HepG2 (cell line): ENCODE data around the gene NDC80. TPM values are rescaled to one million over a fixed set of nuclear protein-coding genes. Genes with fewer than 3 reads are reported as not detected.

Experiments used
- ATAC-seq: fragments of 200-7000 bp; cut with Tn5 transposase; 3 replicates; pipeline ENCODE4 v1.9.1; 2020; ENCODE audit warnings: mild to moderate bottlenecking, moderate library complexity
- BruUV-seq: library from RNA; stranded (reverse); fragments of 400-500 nt; replicated peaks from 2 replicates; lab custom pipeline; 2021; lab: Mats Ljungman, UMichigan
- CTCF ChIA-PET: fragments of 300-600 bp; formaldehyde crosslinking; extraction: SDS; loops from one replicate; lab custom pipeline; 2021; ENCODE audit warnings: low total read pairs, inconsistent platforms, low intra/inter-chr PET ratio; lab: Yijun Ruan, JAX
- POLR2A ChIA-PET: fragments of 350-600 bp; sonication (Branson Sonifier 250); formaldehyde crosslinking; loops from one replicate; lab custom pipeline; 2020; ENCODE audit warnings: antibody characterized with exemption, inconsistent platforms; lab: Yijun Ruan, JAX
- DNase-seq: peaks from one replicate; pipeline ENCODE4 v3.0.0-alpha.2; 2015; ENCODE audit warnings: low spot score
- FAIRE-seq: peaks from 3 replicates; lab custom pipeline; 2011; peaks lifted over from hg19 to GRCh38; lab: Jason Lieb, UNC
- H2AFZ ChIP-seq: one replicate; pipeline ENCODE4 v1.6.1; 2011; ENCODE audit warnings: low read length, inconsistent platforms
- H3K27ac ChIP-seq: fragments of 300-600 bp; 3 replicates; pipeline ENCODE4 v1.8.0; 2011; ENCODE audit warnings: mixed run types, mild to moderate bottlenecking, mixed read lengths, low read length, inconsistent platforms; ENCODE audit not compliant: insufficient read depth; ENCODE audit errors: extremely low read length
- H3K27me3 ChIP-seq, 2 experiments: fragments of 200-600 bp in 1 of 2; 2 replicates in 1 of 2; 3 replicates in 1 of 2; pipeline versions ENCODE4 v1.6.0 to v1.8.0; 2011; ENCODE audit warnings: low read length in 2 of 2, mild to moderate bottlenecking in 2 of 2, moderate library complexity in 2 of 2, inconsistent platforms in 1 of 2; ENCODE audit not compliant: insufficient read depth in 2 of 2, control insufficient read depth in 1 of 2
- H3K36me3 ChIP-seq, 2 experiments: fragments of 200-600 bp in 1 of 2; replicated peaks in 1 of 2; 2 replicates in 1 of 2; 3 replicates in 1 of 2; pipeline versions ENCODE4 v1.5.1 to v1.8.0; 2011; ENCODE audit warnings: low read length in 2 of 2, inconsistent platforms in 1 of 2; ENCODE audit not compliant: insufficient read depth in 2 of 2, control insufficient read depth in 1 of 2
- H3K4me1 ChIP-seq: 2 replicates; pipeline ENCODE4 v1.5.1; 2012; ENCODE audit warnings: low read length, inconsistent platforms; ENCODE audit not compliant: insufficient read depth
- H3K4me2 ChIP-seq: 2 replicates; pipeline ENCODE4 v1.6.0; 2011; ENCODE audit warnings: low read depth, low read length, inconsistent platforms
- H3K4me3 ChIP-seq, 3 experiments: fragments of 200-600 bp in 1 of 3; sonication (generic), shearing (Covaris generic) in 1 of 3; replicated peaks in 1 of 3; 2 replicates each; pipeline ENCODE4 v1.5.1; 2011 to 2016; ENCODE audit warnings: low read length in 3 of 3, inconsistent platforms in 2 of 3, low read depth in 2 of 3, mild to moderate bottlenecking in 2 of 3, control low read depth in 1 of 3, mixed read lengths in 1 of 3; ENCODE audit not compliant: insufficient read depth in 1 of 3
- H3K79me2 ChIP-seq: one replicate; pipeline ENCODE4 v1.6.1; 2011; ENCODE audit warnings: low read length, inconsistent platforms; ENCODE audit not compliant: insufficient read depth
- H3K9ac ChIP-seq: 2 replicates; pipeline ENCODE4 v1.6.0; 2011; ENCODE audit warnings: mild to moderate bottlenecking, low read depth, low read length, inconsistent platforms; ENCODE audit not compliant: insufficient read depth
- H3K9me3 ChIP-seq: 2 replicates; pipeline ENCODE4 v1.5.1; 2012; ENCODE audit warnings: mild to moderate bottlenecking, low read length
- H4K20me1 ChIP-seq: 2 replicates; pipeline ENCODE4 v1.6.0; 2011; ENCODE audit warnings: inconsistent platforms, mild to moderate bottlenecking, low read length, moderate library complexity; ENCODE audit not compliant: insufficient read depth
- HDAC1 ChIP-seq: sonication (generic); formaldehyde crosslinking; IDR thresholded peaks from 2 replicates; pipeline ENCODE4 v1.5.1; 2020; ENCODE audit warnings: mild to moderate bottlenecking, missing genetic modification reagents
- HOXA7 ChIP-seq: sonication (generic); formaldehyde crosslinking; IDR thresholded peaks from 2 replicates; pipeline ENCODE4 v1.8.1; 2022; ENCODE audit warnings: mild to moderate bottlenecking, missing genetic modification reagents, moderate library complexity
- KAT7 ChIP-seq: IDR thresholded peaks from 2 replicates; pipeline ENCODE4 v1.6.1; 2018; ENCODE audit warnings: borderline replicate concordance, missing compliant biosample characterization
- MXD1 ChIP-seq: sonication (generic); formaldehyde crosslinking; IDR thresholded peaks from 2 replicates; pipeline ENCODE4 v1.4.0; 2020; ENCODE audit warnings: mild to moderate bottlenecking, missing genetic modification reagents
- NR2F6 ChIP-seq, 2 experiments: IDR thresholded peaks; 2 replicates each; pipeline ENCODE4 v1.6.1; 2016; ENCODE audit warnings: antibody characterized with exemption in 1 of 2, mild to moderate bottlenecking in 1 of 2
- SKI ChIP-seq: fragments of 450-650 bp; IDR thresholded peaks from one replicate; pipeline ENCODE4 v1.6.1; 2018; ENCODE audit warnings: mild to moderate bottlenecking; ENCODE audit not compliant: partially characterized antibody
- SMAD3 ChIP-seq: sonication (generic); formaldehyde crosslinking; IDR thresholded peaks from 2 replicates; pipeline ENCODE4 v1.4.0; 2020; ENCODE audit warnings: missing genetic modification reagents
- TARDBP ChIP-seq: sonication (generic); formaldehyde crosslinking; IDR thresholded peaks from 2 replicates; pipeline ENCODE4 v1.8.0; 2022; ENCODE audit warnings: mild to moderate bottlenecking, missing genetic modification reagents
- ZNF24 ChIP-seq: fragments of 450-650 bp; IDR thresholded peaks from 2 replicates; pipeline ENCODE4 v1.6.1; 2017; ENCODE audit warnings: antibody characterized with exemption, mild to moderate bottlenecking
- ZNF563 ChIP-seq: sonication (generic); formaldehyde crosslinking; IDR thresholded peaks from 2 replicates; pipeline ENCODE4 v1.8.0; 2022; ENCODE audit warnings: mild to moderate bottlenecking, moderate library complexity, missing genetic modification reagents
- ZNF670 ChIP-seq: sonication (generic); formaldehyde crosslinking; IDR thresholded peaks from 2 replicates; pipeline ENCODE4 v1.8.0; 2022; ENCODE audit warnings: mild to moderate bottlenecking, missing genetic modification reagents, borderline replicate concordance
- ZNF83 ChIP-seq: sonication (generic); formaldehyde crosslinking; IDR thresholded peaks from 2 replicates; pipeline ENCODE4 v1.4.0; 2020; ENCODE audit warnings: missing genetic modification reagents, mild to moderate bottlenecking, borderline replicate concordance
- WGBS: methylation state at CpG from one replicate; pipeline ENCODE4 v1.1.6; 2017; ENCODE audit warnings: low lambda C conversion rate; 5-methylcytosine and 5-hydroxymethylcytosine counted together
- in situ Hi-C: cut with HindIII; loops from 2 replicates; pipeline ENCODE4 v1.10.0; 2017; ENCODE audit warnings: low pct_unique_long_range_greater_than_20kb; ENCODE audit not compliant: extremely low pct_ligation_motif_present
- intact Hi-C: fragments of 100-400 bp; cut with micrococcal nuclease; formaldehyde crosslinking; loops from one replicate; pipeline ENCODE4 v1.10.0; 2022; ENCODE audit not compliant: unreplicated experiment
- polyA plus RNA-seq, 8 experiments: library from polyadenylated mRNA; depleted of rRNA in 3 of 8; stranded (reverse) in 7 of 8; unstranded in 1 of 8; fragments of >200 nt; fragmentation: Illumina TruSeq in 4 of 8; extraction: Trizol in 4 of 8; gene quantifications; 2 replicates each; pipeline versions ENCODE4 v1.2.1 to v1.2.3, GENCODE V29; 2011 to 2016; ENCODE audit warnings: low read depth in 4 of 8, missing spikeins in 1 of 8, mixed read lengths in 1 of 8; ENCODE audit not compliant: insufficient read depth in 1 of 8
- total RNA-seq, 5 experiments: library from RNA; depleted of rRNA; stranded (reverse); fragments of >200 nt; fragmentation: Illumina TruSeq; extraction: Trizol; gene quantifications; 2 replicates each; pipeline ENCODE4 v1.2.3, GENCODE V29; 2016; ENCODE audit warnings: low read depth in 1 of 5
- TF ChIP-seq, protein P1 (sequence below): sonication (generic); formaldehyde crosslinking; IDR thresholded peaks from 2 replicates; pipeline ENCODE4 v1.9.0; 2022; ENCODE audit warnings: low read depth, missing genetic modification reagents
- TF ChIP-seq, protein P2 (sequence below): sonication (generic); formaldehyde crosslinking; IDR thresholded peaks from 2 replicates; pipeline ENCODE4 v1.4.0; 2020; ENCODE audit warnings: missing genetic modification reagents

NDC80 gene
- total and polyA plus RNA-seq, 2 of the 13 experiments (the other 11 are each of a cell fraction or from before 2014, with no cell fraction given): 9.6 to 33.0 TPM

- in situ Hi-C loops (no loop called here), intact Hi-C loops (no loop called here)
- DNase-seq: no peak
- Histone ChIP-seq H3K4me3 (no peak overlapping the region), H3K9ac (no peak overlapping the region), H4K20me1 (no peaks in the 10 kb centered on the region), H3K9me3 (no peaks in the 10 kb centered on the region), H3K4me1 (no peaks in the 10 kb centered on the region), H2AFZ (no peak overlapping the region), H3K79me2 (no peaks in the 10 kb centered on the region), H3K4me2 (no peak overlapping the region), H3K27ac (no peak overlapping the region), H3K27me3 (no peaks in the 10 kb centered on the region), H3K36me3 (peaks cover 2 to 14% of the 10 kb centered on the region in 2 experiments; a peak in 3 of 5 replicates)
- CTCF ChIA-PET: no interaction called here
- POLR2A ChIA-PET: no interaction called here
- no TSS peak for BruUV-seq
- 86% methylated on average over 4 of the region's 4 CpGs for WGBS
- no peak for ATAC-seq
- no peak for TF ChIP-seq NR2F6 (IDR thresholded peaks at IDR 0.05)
- TF ChIP-seq NR2F6 (CRISPR knock-in tag; IDR thresholded peaks at IDR 0.05): no peak
- TF ChIP-seq ZNF83 (CRISPR knock-in tag): no peak
- no peak for TF ChIP-seq ZNF563 (CRISPR knock-in tag)
- TF ChIP-seq, protein P1, sequence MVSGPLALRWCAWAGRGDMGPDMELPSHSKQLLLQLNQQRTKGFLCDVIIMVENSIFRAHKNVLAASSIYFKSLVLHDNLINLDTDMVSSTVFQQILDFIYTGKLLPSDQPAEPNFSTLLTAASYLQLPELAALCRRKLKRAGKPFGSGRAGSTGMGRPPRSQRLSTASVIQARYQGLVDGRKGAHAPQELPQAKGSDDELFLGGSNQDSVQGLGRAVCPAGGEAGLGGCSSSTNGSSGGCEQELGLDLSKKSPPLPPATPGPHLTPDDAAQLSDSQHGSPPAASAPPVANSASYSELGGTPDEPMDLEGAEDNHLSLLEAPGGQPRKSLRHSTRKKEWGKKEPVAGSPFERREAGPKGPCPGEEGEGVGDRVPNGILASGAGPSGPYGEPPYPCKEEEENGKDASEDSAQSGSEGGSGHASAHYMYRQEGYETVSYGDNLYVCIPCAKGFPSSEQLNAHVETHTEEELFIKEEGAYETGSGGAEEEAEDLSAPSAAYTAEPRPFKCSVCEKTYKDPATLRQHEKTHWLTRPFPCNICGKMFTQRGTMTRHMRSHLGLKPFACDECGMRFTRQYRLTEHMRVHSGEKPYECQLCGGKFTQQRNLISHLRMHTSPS: no peak
- TF ChIP-seq SMAD3 (CRISPR knock-in tag): no peak
- no peak for TF ChIP-seq HDAC1
- TF ChIP-seq HOXA7 (CRISPR knock-in tag): no peak
- no peak for TF ChIP-seq ZNF670 (CRISPR knock-in tag)
- TF ChIP-seq MXD1: no peak
- no peak for TF ChIP-seq KAT7 (CRISPR knock-in tag)
- no peak for TF ChIP-seq SKI
- no peak for TF ChIP-seq TARDBP (CRISPR knock-in tag)
- TF ChIP-seq, protein P2, sequence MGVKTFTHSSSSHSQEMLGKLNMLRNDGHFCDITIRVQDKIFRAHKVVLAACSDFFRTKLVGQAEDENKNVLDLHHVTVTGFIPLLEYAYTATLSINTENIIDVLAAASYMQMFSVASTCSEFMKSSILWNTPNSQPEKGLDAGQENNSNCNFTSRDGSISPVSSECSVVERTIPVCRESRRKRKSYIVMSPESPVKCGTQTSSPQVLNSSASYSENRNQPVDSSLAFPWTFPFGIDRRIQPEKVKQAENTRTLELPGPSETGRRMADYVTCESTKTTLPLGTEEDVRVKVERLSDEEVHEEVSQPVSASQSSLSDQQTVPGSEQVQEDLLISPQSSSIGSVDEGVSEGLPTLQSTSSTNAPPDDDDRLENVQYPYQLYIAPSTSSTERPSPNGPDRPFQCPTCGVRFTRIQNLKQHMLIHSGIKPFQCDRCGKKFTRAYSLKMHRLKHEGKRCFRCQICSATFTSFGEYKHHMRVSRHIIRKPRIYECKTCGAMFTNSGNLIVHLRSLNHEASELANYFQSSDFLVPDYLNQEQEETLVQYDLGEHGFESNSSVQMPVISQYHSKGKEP (CRISPR knock-in tag): no peak
- no peak for TF ChIP-seq ZNF24
- no peak for FAIRE-seq
Measured at GRCh38 chr18:2617401-2617998, 46.1 kb downstream of the NDC80 start.
